SU-DHL-6 (cell line): ENCODE results near the gene STARD4.

Experiments
- CTCF ChIP-seq: fragments of 200-600 bp; sonication (generic); IDR thresholded peaks from one replicate; pipeline ENCODE4 v1.5.1; 2017; ENCODE audit warnings: antibody characterized with exemption, mild to moderate bottlenecking, low read length, moderate library complexity; ENCODE audit not compliant: insufficient read depth, poor library complexity, severe bottlenecking
- EZH2phosphoT487 ChIP-seq: fragments of 200-600 bp; sonication (generic), shearing (Covaris generic); conservative IDR thresholded peaks from 2 replicates; pipeline ENCODE4 v1.6.1; 2018; ENCODE audit warnings: mild to moderate bottlenecking, antibody characterized with exemption, low read length, moderate library complexity, mixed read lengths

GRCh38 chr5:111502956-111503355 is 9.4 kb downstream of the STARD4 start:
- TF ChIP-seq CTCF (no peak), EZH2phosphoT487 (no peak)
